Mesenchymal stem cell (in vitro differentiated cells and primary cell): ENCODE data around the gene ZDHHC14.

Source experiments
- DNase-seq: peaks from one replicate; pipeline ENCODE4 v3.0.0-alpha.2; 2013
- H2AFZ ChIP-seq: one replicate; pipeline ENCODE4 v1.6.1; 2013; ENCODE audit warnings: low read depth, mild to moderate bottlenecking, control low read depth, inconsistent platforms, low read length, moderate library complexity
- H2AK5ac ChIP-seq: 2 replicates; pipeline ENCODE4 v1.6.1; 2013; ENCODE audit warnings: low read length, moderate library complexity, mild to moderate bottlenecking, inconsistent platforms; ENCODE audit not compliant: severe bottlenecking
- H2BK120ac ChIP-seq: one replicate; pipeline ENCODE4 v1.6.1; 2013; ENCODE audit warnings: low read depth, mild to moderate bottlenecking, inconsistent platforms, low read length, moderate library complexity
- H2BK12ac ChIP-seq, 2 experiments: one replicate each; pipeline ENCODE4 v1.6.1; 2013; ENCODE audit warnings: inconsistent platforms in 2 of 2, low read length in 2 of 2, mild to moderate bottlenecking in 2 of 2, moderate library complexity in 2 of 2, control low read depth in 1 of 2
- H2BK15ac ChIP-seq: one replicate; pipeline ENCODE4 v1.6.1; 2013; ENCODE audit warnings: mild to moderate bottlenecking, low read depth, inconsistent platforms; ENCODE audit not compliant: poor library complexity, severe bottlenecking
- H2BK5ac ChIP-seq: 2 replicates; pipeline ENCODE4 v1.6.1; 2013; ENCODE audit warnings: low read depth, mild to moderate bottlenecking, low read length, control low read depth, inconsistent platforms; ENCODE audit not compliant: poor library complexity, severe bottlenecking
- H3K14ac ChIP-seq, 2 experiments: one replicate each; pipeline ENCODE4 v1.6.1; 2013; ENCODE audit warnings: inconsistent platforms in 2 of 2, low read length in 2 of 2, control low read depth in 1 of 2, mild to moderate bottlenecking in 1 of 2, moderate library complexity in 1 of 2
- H3K18ac ChIP-seq, 2 experiments: one replicate each; pipeline ENCODE4 v1.6.1; 2013; ENCODE audit warnings: inconsistent platforms in 2 of 2, low read length in 2 of 2, control low read depth in 1 of 2, low read depth in 1 of 2, mild to moderate bottlenecking in 1 of 2
- H3K23ac ChIP-seq, 2 experiments: one replicate each; pipeline ENCODE4 v1.6.1; 2013; ENCODE audit warnings: inconsistent platforms in 2 of 2, low read length in 2 of 2, mild to moderate bottlenecking in 2 of 2, moderate library complexity in 2 of 2, control low read depth in 1 of 2
- H3K27ac ChIP-seq: 2 replicates; pipeline ENCODE4 v1.5.1; 2013; ENCODE audit warnings: mild to moderate bottlenecking, moderate library complexity, low read length, control low read depth, inconsistent platforms; ENCODE audit not compliant: poor library complexity, severe bottlenecking
- H3K27me3 ChIP-seq, 2 experiments: 2 replicates each; pipeline versions ENCODE4 v1.6.1 to v1.7.0; 2013; ENCODE audit warnings: low read length in 2 of 2, mild to moderate bottlenecking in 2 of 2, moderate library complexity in 2 of 2, control low read depth in 1 of 2, inconsistent platforms in 1 of 2; ENCODE audit not compliant: control insufficient read depth in 1 of 2, insufficient read depth in 1 of 2
- H3K36me3 ChIP-seq, 2 experiments: 2 replicates each; pipeline versions ENCODE4 v1.6.1 to v1.7.0; 2013; ENCODE audit warnings: low read length in 2 of 2, control low read depth in 1 of 2, inconsistent platforms in 1 of 2, low read depth in 1 of 2, mild to moderate bottlenecking in 1 of 2; ENCODE audit not compliant: insufficient read depth in 2 of 2, control insufficient read depth in 1 of 2
- H3K4ac ChIP-seq, 2 experiments: one replicate each; pipeline ENCODE4 v1.6.1; 2013; ENCODE audit warnings: inconsistent platforms in 2 of 2, low read length in 2 of 2, mild to moderate bottlenecking in 2 of 2, moderate library complexity in 2 of 2, control low read depth in 1 of 2, low read depth in 1 of 2
- H3K4me1 ChIP-seq: 2 replicates; pipeline ENCODE4 v1.6.1; 2013; ENCODE audit warnings: low read depth, low read length, control low read depth; ENCODE audit not compliant: control insufficient read depth, insufficient read depth
- H3K4me2 ChIP-seq: 2 replicates; pipeline ENCODE4 v1.6.1; 2013; ENCODE audit warnings: low read length, mild to moderate bottlenecking, inconsistent platforms; ENCODE audit not compliant: poor library complexity, severe bottlenecking
- H3K4me3 ChIP-seq, 2 experiments: 2 replicates each; pipeline versions ENCODE4 v1.5.1 to v1.7.0; 2013; ENCODE audit warnings: low read length in 2 of 2, mild to moderate bottlenecking in 2 of 2, control low read depth in 1 of 2, low read depth in 1 of 2; ENCODE audit not compliant: insufficient read depth in 1 of 2
- H3K79me1 ChIP-seq: replicated peaks from 2 replicates; pipeline ENCODE4 v1.6.1; 2013; ENCODE audit warnings: mild to moderate bottlenecking, control low read depth, low read length, inconsistent platforms; ENCODE audit not compliant: poor library complexity, severe bottlenecking
- H3K9ac ChIP-seq: 2 replicates; pipeline ENCODE4 v1.7.0; 2013; ENCODE audit warnings: mild to moderate bottlenecking, low read length, moderate library complexity
- H3K9me3 ChIP-seq: 2 replicates; pipeline ENCODE4 v1.7.0; 2013; ENCODE audit warnings: mild to moderate bottlenecking, low read length; ENCODE audit not compliant: control insufficient read depth
- H4K8ac ChIP-seq: one replicate; pipeline ENCODE4 v1.6.1; 2013; ENCODE audit warnings: inconsistent platforms, mild to moderate bottlenecking, low read length, moderate library complexity
- H4K91ac ChIP-seq: one replicate; pipeline ENCODE4 v1.6.1; 2013; ENCODE audit warnings: mild to moderate bottlenecking, low read length, inconsistent platforms
- WGBS: methylation state at CpG from one replicate; pipeline ENCODE4 v1.1.7; 2013; ENCODE audit warnings: mixed read lengths; 5-methylcytosine and 5-hydroxymethylcytosine counted together

Gene ZDHHC14

DNA sequence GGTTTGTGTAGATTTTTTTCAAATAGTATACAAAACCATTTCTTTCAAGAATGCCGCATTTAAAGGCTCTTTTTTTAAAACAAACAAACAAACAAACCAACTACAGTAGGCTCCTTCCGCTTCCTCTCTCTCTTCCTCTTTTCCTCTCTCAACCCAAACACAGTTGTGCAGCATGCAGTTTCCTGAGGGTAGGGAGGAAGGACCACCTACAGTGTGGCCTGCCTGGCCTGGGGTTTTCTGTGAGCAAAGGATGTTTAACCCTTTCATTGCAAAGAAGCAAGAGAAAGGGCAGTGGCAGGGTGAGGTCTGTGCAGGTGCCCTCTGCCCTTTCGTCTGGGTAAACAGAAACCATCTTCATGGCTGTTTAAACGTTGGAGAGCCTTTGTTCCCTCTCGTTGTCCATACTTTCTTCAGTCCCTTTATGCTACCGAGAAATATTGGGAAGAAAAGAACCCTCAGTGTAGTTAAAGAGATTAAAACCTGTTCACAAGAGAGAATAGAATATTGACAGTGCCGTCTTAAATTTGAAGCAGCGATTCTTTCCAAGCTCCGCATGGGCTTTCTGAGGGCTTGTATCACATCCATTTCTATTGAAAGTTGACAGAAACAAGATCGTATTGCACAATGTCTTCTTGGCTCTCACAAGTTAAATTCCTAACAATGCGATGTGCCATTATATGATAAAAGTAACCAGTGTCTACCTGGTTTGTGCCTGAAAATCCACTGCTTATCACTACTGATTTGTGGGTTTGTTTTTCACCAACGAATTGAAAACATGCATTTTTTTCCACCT is 226.5 kb downstream of the ZDHHC14 start:
- Histone ChIP-seq H3K14ac (no peak overlapping the region), H2BK120ac (no peak overlapping the region), H3K4ac (no peak overlapping the region), H3K23ac (no peak overlapping the region), H3K9ac (no peak overlapping the region), H2AK5ac (no peak overlapping the region), H3K4me3 (no peak overlapping the region), H3K18ac (no peak overlapping the region), H4K8ac (no peak overlapping the region), H3K79me1 (peaks cover 5% of the 10 kb centered on the region), H2AFZ (no peak overlapping the region), H3K36me3 (peaks cover 0 to 7% of the 10 kb centered on the region in 2 experiments), H3K4me2 (peak overlapping the region; percentile 23), H3K27me3 (no peaks in the 10 kb centered on the region), H3K9me3 (no peaks in the 10 kb centered on the region), H2BK5ac (no peak overlapping the region), H2BK12ac (no peak overlapping the region), H3K27ac (no peak overlapping the region), H2BK15ac (no peak overlapping the region), H3K4me1 (peaks cover 11% of the 10 kb centered on the region), H4K91ac (no peak overlapping the region)
- DNase-seq, result no peak
- WGBS, result 73% methylated on average over 11 of the region's 12 CpGs

DNA sequence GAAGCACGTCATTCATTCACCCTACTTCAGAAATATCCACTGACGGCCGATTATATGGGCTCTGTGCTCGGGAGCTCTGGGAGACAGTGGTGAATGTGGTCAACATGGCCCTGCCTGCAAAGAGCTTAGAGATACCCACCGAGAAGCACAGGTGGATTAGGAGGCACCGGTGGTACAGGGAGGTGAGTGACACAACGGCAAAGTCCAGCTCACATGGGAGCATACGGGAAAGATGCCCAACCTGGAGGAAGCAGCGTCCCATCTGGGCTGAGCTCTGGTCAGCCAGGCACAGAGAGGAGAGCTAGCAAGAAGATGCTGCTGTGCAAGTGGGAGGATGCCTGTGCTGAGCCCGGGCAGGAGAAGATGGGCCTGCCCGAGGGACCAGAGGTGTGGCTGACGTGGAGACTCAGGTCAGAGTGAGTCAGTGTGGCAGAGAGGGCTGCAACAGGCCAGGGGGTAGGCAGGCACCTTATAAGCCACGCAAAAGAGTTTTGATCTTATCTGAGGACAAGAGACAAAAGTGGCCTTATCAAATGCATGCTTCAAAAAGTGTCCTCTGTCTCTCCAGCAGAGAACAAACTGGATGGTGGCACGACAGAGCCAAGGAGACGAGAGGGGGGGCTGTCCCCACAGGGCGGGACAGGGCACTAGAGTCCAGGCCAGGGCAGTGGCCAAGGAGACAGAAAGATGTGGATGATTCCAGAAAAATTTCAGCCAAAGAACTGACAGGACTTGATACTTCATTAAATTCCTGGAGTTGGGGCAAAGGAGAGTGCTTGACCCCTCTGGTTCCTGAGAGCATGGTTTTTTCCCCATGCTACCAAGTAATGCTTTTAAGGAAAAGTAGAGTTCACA is 227.5 kb downstream of the ZDHHC14 start:
- H3K4me2 ChIP-seq, result peak overlapping the region; percentile 23
- no peak overlapping the region for H2BK12ac ChIP-seq
- no peak overlapping the region for H3K27ac ChIP-seq
- H2AFZ ChIP-seq, result no peak overlapping the region
- no peak for DNase-seq
- WGBS, result 91% methylated on average over 15 of the region's 16 CpGs
- peaks cover 0 to 7% of the 10 kb centered on the region in 2 experiments for H3K36me3 ChIP-seq
- H4K8ac ChIP-seq, result no peak overlapping the region
- H3K4me3 ChIP-seq, result no peak overlapping the region
- H2BK120ac ChIP-seq, result no peak overlapping the region
- no peaks in the 10 kb centered on the region for H3K27me3 ChIP-seq
- no peak overlapping the region for H3K4ac ChIP-seq
- H3K79me1 ChIP-seq, result peaks cover 4% of the 10 kb centered on the region
- no peaks in the 10 kb centered on the region for H3K9me3 ChIP-seq
- no peak overlapping the region for H2AK5ac ChIP-seq
- peaks cover 13% of the 10 kb centered on the region for H3K4me1 ChIP-seq
- no peak overlapping the region for H2BK15ac ChIP-seq
- H3K9ac ChIP-seq, result no peak overlapping the region
- no peak overlapping the region for H2BK5ac ChIP-seq
- H3K14ac ChIP-seq, result peak overlapping the region in 1 of 2 experiments; percentile 44
- no peak overlapping the region for H3K18ac ChIP-seq
- no peak overlapping the region for H4K91ac ChIP-seq
- peak overlapping the region in 1 of 2 experiments; percentile 42 for H3K23ac ChIP-seq

GRCh38 chr6:157609117-157609516 is 228.1 kb downstream of the ZDHHC14 start:
- Histone ChIP-seq H3K4me3 (no peak overlapping the region), H3K4ac (no peak overlapping the region), H2AFZ (no peak overlapping the region), H2AK5ac (no peak overlapping the region), H2BK5ac (no peak overlapping the region), H3K23ac (no peak overlapping the region), H2BK12ac (no peak overlapping the region), H2BK15ac (no peak overlapping the region), H3K18ac (no peak overlapping the region), H3K27ac (no peak overlapping the region), H3K9ac (no peak overlapping the region), H3K4me1 (peaks cover 15% of the 10 kb centered on the region), H3K14ac (no peak overlapping the region), H4K91ac (no peak overlapping the region), H3K4me2 (no peak overlapping the region), H3K9me3 (no peaks in the 10 kb centered on the region), H3K36me3 (peaks cover 0 to 7% of the 10 kb centered on the region in 2 experiments), H3K27me3 (no peaks in the 10 kb centered on the region), H4K8ac (no peak overlapping the region), H3K79me1 (peaks cover 4% of the 10 kb centered on the region), H2BK120ac (no peak overlapping the region)
- 99% methylated on average over 6 of the region's 6 CpGs for WGBS
- DNase-seq, result no peak

DNA sequence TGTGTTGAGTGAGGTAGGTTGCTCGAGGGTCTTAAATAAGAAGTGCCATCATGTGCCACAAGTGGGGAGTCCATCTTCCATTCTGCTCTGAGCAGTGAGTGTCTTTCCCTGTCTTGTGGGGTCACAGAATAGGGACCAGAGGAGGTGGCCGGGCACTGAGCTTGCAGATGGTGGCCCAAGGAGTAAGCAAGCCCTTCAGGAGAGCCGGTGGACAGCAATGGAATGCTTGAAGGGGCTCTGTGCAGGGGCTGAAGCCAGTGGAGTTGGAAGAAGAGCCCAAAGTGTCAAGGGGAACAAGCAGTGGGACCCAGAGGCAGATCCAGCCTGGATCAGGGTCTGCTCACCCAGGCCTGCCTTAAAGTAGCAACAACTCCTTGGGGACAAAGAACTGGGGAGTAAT is 228.6 kb downstream of the ZDHHC14 start:
- H2AFZ ChIP-seq, result no peak overlapping the region
- H3K18ac ChIP-seq, result no peak overlapping the region
- 95% methylated on average over 3 of the region's 3 CpGs for WGBS
- H4K91ac ChIP-seq, result no peak overlapping the region
- no peak overlapping the region for H3K14ac ChIP-seq
- H2BK12ac ChIP-seq, result no peak overlapping the region
- no peaks in the 10 kb centered on the region for H3K9me3 ChIP-seq
- H2BK5ac ChIP-seq, result no peak overlapping the region
- H2AK5ac ChIP-seq, result no peak overlapping the region
- H3K9ac ChIP-seq, result no peak overlapping the region
- H3K36me3 ChIP-seq, result peaks cover 0 to 7% of the 10 kb centered on the region in 2 experiments
- no peak overlapping the region for H4K8ac ChIP-seq
- no peak overlapping the region for H2BK15ac ChIP-seq
- H3K4ac ChIP-seq, result no peak overlapping the region
- peaks cover 17% of the 10 kb centered on the region for H3K4me1 ChIP-seq
- no peak overlapping the region for H3K4me3 ChIP-seq
- H2BK120ac ChIP-seq, result no peak overlapping the region
- H3K4me2 ChIP-seq, result no peak overlapping the region
- H3K23ac ChIP-seq, result no peak overlapping the region
- H3K79me1 ChIP-seq, result peaks cover 4% of the 10 kb centered on the region
- H3K27ac ChIP-seq, result no peak overlapping the region
- no peaks in the 10 kb centered on the region for H3K27me3 ChIP-seq
- DNase-seq, result no peak
